Type B pancreatic cell (in vitro differentiated cells): ENCODE measurements around the gene PHF19. TPM values are rescaled to one million over a fixed set of nuclear protein-coding genes. Genes with fewer than 3 reads are reported as not detected.

Source experiments
- DNase-seq: peaks from one replicate; pipeline ENCODE4 v3.0.0; 2021; ENCODE audit warnings: mixed read lengths; ENCODE audit not compliant: unreplicated experiment; ENCODE audit errors: extremely low spot score
- H3K27ac Mint-ChIP-seq: 2 replicates; pipeline ENCODE4 v1.8.0; 2021; ENCODE audit warnings: mild to moderate bottlenecking, mixed read lengths
- H3K27me3 Mint-ChIP-seq: 2 replicates; pipeline ENCODE4 v1.8.0; 2021; ENCODE audit warnings: mixed read lengths
- H3K36me3 Mint-ChIP-seq: 2 replicates; pipeline ENCODE4 v1.8.0; 2021; ENCODE audit warnings: mixed read lengths
- H3K4me1 Mint-ChIP-seq: one replicate; pipeline ENCODE4 v1.8.0; 2021; ENCODE audit warnings: mixed read lengths; ENCODE audit not compliant: unreplicated experiment
- H3K4me3 Mint-ChIP-seq: 2 replicates; pipeline ENCODE4 v1.8.0; 2021; ENCODE audit warnings: mild to moderate bottlenecking, mixed read lengths
- H3K9me3 Mint-ChIP-seq: 2 replicates; pipeline ENCODE4 v1.8.0; 2021; ENCODE audit warnings: mixed read lengths
- CTCF ChIP-seq: fragments of 200-600 bp; sonication (generic); conservative IDR thresholded peaks from 2 replicates; pipeline ENCODE4 v1.5.0; 2021; ENCODE audit warnings: antibody characterized with exemption, mild to moderate bottlenecking
- total RNA-seq: library from RNA; stranded (reverse); gene quantifications from 2 replicates; pipeline ENCODE4 v1.2.1, GENCODE V29; 2021; ENCODE audit warnings: low replicate concordance

Gene PHF19
- total RNA-seq, 1 donor from 2014 or later, result 39.6 TPM

- H3K27ac Mint-ChIP-seq, result no peak overlapping the region
- H3K36me3 Mint-ChIP-seq, result no peaks in the 10 kb centered on the region
- TF ChIP-seq CTCF, result no peak
- no peak overlapping the region for H3K4me3 Mint-ChIP-seq
- DNase-seq, result no peak
- H3K4me1 Mint-ChIP-seq, result peaks cover 25% of the 10 kb centered on the region
- no peaks in the 10 kb centered on the region for H3K27me3 Mint-ChIP-seq
- no peaks in the 10 kb centered on the region for H3K9me3 Mint-ChIP-seq
These were observed 45.6 kb upstream of the PHF19 start for GRCh38 chr9:120922404-120923195.

- Mint-ChIP-seq H3K36me3 (no peaks in the 10 kb centered on the region), H3K27me3 (no peaks in the 10 kb centered on the region), H3K27ac (no peak overlapping the region), H3K4me1 (peaks cover 26% of the 10 kb centered on the region), H3K4me3 (no peak overlapping the region), H3K9me3 (no peaks in the 10 kb centered on the region)
- peak; percentile 32 for TF ChIP-seq CTCF
- no peak for DNase-seq
These were observed 44.7 kb upstream of the PHF19 start for GRCh38 chr9:120921661-120922181.

- no peak for TF ChIP-seq CTCF
- peaks cover 28% of the 10 kb centered on the region for H3K4me1 Mint-ChIP-seq
- H3K27me3 Mint-ChIP-seq, result no peaks in the 10 kb centered on the region
- no peak overlapping the region for H3K27ac Mint-ChIP-seq
- no peaks in the 10 kb centered on the region for H3K36me3 Mint-ChIP-seq
- DNase-seq, result no peak
- H3K4me3 Mint-ChIP-seq, result no peak overlapping the region
- no peaks in the 10 kb centered on the region for H3K9me3 Mint-ChIP-seq
These were observed 43.8 kb upstream of the PHF19 start for GRCh38 chr9:120920806-120921178.

- H3K27ac Mint-ChIP-seq, result no peak overlapping the region
- peaks cover 28% of the 10 kb centered on the region for H3K4me1 Mint-ChIP-seq
- no peak overlapping the region for H3K4me3 Mint-ChIP-seq
- no peaks in the 10 kb centered on the region for H3K27me3 Mint-ChIP-seq
- no peak for TF ChIP-seq CTCF
- no peak for DNase-seq
- no peaks in the 10 kb centered on the region for H3K9me3 Mint-ChIP-seq
- H3K36me3 Mint-ChIP-seq, result no peaks in the 10 kb centered on the region
These were observed 43.1 kb upstream of the PHF19 start for GRCh38 chr9:120919843-120920805.

- no peak for TF ChIP-seq CTCF
- Mint-ChIP-seq H3K4me3 (no peak overlapping the region), H3K9me3 (no peaks in the 10 kb centered on the region), H3K27ac (no peak overlapping the region), H3K4me1 (peaks cover 28% of the 10 kb centered on the region), H3K27me3 (no peaks in the 10 kb centered on the region), H3K36me3 (no peaks in the 10 kb centered on the region)
- DNase-seq, result no peak
These were observed 42.2 kb upstream of the PHF19 start for GRCh38 chr9:120918931-120919842.
